ENCODE measurements around the gene PLA2G4E.

PLA2G4E gene

DNA sequence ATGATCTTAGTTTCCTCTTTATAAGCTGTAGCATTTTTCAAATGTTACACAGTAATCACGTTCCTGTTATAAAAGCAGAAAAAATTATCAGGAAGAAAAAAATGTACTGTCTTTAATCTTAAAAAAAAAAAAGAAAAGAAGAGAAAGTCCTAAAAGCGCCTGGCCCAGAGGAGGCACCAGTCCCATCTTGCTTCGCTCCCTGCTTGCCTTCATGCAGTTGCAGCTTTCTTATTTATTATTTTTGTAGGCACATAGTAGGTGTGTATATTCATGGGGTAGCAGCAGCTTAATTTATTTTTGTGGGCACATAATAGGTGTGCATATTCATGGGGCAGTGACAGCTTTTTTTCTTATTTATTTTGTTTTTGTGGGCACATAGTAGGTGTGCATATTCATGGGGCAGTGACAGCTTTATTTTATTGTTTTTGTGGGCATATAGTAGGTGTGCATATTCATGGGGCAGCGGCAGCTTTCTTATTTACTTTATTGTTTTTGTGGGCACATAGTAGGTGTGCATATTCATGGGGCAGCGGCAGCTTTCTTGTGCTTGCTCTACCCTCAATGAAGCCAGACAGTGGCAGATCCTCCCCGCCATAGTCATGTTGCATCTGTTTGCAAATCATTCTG, 43.0 kb downstream of the PLA2G4E start:
- DNase-seq (ENCODE audit: low spot score), result no peak

DNA sequence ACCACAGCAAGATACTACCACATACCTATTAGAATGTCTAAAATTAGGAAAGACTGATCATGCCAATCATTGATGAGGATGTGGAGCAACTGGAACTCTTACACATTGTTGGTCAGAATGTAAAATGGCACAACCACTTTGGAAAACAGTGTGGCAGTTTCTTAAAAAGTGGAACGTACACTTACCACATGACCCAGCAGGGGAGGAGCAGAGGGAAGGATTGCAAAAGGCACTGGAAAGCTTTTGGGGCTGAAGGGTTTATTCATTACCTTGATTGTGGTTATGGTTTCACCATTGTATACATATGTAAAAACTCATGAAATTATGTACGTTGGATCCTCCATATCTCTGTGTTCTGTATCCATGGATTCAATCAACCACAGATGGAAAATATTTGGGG, 45.2 kb downstream of the PLA2G4E start:
- DNase-seq (ENCODE audit: low spot score), result no peak

DNA sequence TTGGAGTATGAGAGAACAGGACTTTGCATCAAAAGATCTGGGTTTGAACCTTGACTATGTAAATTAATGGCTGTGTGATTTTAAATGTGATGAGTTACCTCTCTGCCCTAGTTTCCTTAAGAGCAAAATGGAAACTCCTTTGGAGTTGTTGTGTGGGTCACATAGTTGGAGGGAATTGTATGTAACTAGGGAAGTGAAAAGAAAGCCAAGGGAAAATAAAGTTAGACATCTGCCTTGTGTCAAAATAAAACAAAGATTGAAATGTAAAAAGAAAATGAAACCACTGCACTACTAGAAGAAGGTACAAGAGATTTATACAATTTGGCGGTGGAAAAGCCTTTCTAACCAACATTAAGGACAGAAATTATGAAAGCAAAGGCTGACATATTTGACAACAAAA, 46.8 kb downstream of the PLA2G4E start:
- no peak for DNase-seq (ENCODE audit: low spot score)

DNA sequence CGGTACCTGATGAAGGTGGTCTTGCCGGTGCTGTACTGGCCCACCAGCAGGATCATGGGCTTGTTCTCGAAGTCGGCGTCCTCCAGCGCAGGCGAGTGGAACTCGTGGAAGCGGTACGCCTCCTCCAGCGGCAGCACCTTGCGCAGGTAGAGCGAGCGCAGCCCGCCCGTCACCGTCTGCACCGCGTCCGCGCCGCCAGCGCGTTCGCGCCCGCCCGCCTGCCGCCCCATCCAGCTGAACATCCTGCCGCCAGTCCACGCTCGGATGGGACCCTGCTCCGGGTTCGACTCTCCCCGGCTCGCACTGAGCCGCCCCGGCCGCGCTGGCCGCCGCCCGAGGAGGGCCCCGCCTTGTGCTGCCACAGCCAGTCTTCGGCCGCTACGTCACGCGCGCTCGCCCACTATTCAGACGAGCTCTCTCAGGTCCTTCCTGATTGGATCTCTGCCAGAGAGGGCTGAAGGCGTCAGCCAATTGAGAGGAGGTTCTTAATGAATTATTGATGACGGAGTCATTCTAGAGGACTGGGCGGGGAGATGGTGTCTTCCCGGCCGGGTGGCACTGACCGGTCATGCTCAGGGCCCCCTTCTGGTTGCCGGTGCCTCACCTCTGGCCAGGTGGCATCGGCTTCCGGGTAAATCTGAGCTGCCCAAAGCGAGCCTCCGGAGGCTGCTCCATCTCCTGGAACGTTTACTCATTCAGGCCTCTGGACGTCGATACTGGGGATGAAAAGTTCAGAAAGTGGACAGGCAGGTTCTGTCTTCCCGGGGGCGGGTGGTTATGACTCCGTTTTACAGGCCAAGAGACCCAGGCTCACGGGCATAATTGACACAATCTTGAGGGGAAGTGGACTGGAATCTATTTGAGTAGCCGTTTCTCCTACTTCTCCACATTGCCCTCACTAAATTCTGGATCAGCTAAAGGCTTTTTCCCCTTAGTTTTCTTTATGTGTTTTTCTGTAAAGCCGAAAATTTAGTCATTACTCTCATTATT, 48.3 kb downstream of the PLA2G4E start, which contains the start of gene EHD4:
TSS of gene EHD4 (minus strand) at position 305 of the 990 bp plus-strand sequence. CDS start at position 242, 63 bp downstream.
- DNase-seq (ENCODE audit: low spot score), result peak; percentile 100

DNA sequence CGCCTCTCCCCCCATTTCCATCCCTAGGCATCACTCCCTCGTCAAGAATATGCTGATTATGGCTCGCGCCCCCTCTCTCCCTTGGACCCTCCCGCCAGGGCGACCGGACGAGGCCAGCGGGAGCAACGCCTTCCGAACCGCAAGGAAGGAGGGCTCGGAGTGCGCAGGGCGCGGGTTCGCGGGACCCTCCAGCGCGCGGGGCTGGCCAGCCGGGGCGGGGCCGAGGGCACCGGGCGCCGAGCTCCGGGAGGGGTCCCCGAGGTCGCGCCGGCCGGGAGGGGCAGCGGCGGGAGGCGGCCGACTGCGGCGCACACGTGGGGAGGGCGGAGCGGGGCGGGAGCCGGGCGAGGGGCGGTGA, 49.0 kb downstream of the PLA2G4E start:
- DNase-seq (ENCODE audit: low spot score), result no peak

DNA sequence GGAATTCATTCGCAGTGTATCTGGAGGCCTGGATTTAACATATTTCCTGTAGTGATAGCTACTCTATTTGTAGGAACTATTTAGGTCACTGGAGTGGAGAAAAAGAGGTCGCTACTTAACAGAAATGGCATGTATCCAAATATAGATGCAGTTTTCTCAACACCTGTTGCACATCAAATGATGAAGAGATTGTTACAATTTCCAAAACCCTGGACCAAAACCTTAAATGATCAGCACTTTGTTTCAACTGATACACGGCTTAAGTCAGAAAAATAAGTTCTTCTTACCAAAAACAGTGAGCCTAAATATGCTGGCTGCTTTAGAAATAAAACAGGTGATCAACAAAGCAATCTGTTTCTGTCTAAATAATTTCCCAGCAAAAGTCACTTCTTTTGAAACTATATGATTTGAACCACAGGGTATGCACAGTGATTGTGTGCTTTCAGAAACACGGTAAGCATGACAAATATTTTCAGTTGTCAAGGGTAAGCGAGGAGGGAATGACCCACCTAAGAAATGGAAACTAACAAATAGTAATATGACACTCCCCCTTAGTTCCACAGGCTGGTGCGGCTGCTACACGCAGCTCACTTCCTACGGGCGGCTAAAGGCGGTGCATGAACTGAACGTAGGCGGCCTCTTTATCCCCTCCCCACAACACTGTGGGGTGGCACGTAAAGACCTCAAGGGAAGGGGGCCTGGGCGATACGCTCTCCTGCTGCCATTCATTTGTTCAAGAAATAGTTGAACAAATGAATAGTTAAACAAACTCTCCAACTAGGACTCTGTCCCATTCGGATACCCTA, 49.5 kb downstream of the PLA2G4E start:
- DNase-seq (ENCODE audit: low spot score), result peak; percentile 83

DNA sequence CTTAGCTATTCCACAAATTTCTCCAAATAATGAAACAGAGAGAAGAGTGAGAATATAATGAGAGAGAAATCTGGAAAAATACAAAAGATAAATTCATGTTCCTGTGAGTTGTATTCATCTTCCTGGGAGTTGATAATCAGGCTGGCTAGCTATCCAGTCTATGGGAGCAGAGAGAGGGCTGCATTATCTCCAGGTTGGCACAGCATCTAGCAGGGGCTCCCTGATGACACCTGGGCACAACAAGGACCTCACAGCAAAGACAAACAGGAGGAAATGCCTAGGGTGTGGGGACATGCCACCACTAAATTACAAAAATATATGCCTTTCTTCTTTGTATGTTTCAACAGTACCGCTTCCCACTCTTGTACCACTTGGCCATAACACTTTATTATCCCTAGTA, 50.4 kb downstream of the PLA2G4E start:
- no peak for DNase-seq (ENCODE audit: low spot score)

DNA sequence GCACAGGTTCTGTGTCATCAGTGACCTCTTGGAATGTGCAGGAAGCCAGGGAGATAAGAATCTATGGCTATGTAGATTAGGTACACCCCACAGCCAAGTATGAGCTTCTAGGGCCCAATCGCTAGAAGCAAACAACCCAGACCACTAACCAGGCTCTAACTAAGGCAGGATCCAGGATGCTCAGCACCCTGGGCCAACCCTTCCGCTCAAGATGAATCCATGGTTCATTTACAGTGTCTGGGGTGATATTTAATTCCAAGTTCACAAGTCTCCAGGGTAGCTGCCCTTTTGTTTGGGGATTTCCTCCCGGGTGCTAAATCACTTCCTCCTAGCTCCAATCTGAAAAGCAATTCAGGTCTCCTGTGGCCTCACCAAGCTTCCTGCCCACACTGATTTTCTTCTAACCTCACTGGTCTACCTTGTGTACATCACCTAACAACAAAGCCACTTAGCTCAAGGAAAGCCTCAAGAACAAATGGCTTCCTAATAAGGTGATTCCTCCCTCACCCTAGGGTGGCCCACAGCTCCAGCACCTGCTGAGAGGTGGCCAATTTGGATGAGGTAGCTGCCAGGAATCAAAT, 50.9 kb downstream of the PLA2G4E start:
- peak; percentile 64 for DNase-seq (ENCODE audit: low spot score)

DNA sequence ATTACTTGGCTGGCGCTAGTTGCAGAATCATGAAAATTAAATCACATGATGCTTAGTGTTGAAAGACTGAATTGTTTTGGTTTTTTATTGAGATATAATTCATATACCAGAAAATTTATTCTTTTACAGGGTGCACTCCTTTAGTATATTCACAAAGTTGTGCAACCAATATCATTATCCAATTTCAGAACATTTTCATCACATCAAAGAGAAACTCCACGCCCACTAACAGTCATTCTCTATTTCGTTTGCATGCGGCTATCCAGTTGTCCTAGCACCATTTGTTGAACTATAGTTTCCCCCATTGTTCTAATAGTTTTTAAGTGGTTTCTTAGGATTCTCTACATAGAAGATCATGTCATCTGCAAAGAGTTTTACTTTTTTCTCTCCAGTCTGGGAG, 52.1 kb downstream of the PLA2G4E start:
- DNase-seq (ENCODE audit: low spot score), result no peak

DNA sequence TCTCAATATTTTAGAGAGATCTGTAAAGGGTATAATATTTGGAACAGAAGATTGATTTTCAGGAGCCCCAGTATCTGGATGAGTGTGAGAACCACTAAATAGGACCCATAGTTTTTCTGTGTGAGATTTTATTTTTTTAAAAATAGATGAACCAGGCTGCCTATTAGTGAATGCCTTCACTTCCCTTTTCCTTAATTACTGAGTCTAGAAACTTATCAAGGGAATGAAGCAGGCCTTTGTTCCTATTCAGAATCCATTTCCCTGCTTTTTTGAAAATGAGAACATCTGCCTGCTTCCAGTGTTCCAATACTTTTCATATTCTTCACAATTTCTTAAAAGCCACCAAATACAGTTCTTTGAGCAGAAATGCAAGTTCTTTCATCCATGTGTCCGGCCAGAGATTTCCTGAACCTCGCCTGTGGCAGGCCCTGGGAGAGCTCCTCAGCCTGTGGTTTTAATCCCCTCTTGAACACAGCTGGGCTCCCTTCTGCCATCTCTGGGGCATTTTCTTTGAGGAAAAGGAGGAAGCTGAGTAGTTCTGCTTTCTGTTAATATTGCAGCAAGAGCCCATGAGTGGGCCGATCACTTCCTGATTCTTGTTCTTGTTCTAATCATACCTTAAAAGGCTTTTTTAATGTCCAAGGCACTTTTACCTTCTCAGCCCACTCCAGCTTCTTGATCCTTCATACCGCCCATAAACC, 53.2 kb downstream of the PLA2G4E start:
- DNase-seq (ENCODE audit: low spot score), result peak; percentile 66

DNA sequence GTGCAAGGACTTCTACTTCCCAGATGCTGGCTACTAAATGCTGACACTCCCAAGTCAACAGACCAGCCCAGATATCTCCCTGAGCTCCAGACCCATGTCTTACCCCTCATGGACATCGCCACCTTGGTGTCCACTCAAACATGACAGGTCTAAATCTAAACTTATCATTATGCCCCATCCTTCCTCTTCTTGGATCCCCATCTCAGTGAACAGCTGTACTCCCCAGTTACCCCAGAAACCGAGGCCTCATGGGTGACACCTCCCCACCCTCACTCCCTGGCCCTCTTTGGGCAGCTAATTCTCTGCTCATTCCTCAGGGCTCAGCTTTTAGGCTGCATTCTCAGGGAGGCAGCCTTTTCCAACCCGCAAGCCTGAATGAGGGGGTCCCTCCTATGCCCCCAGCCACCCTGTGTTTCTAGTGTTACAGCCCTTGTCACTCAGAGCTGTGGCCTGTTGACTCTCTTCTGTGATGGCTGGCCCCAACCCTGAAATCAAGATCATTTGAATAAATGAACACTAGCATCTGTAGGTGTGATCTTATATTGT, 53.8 kb downstream of the PLA2G4E start:
- DNase-seq (ENCODE audit: low spot score), result no peak

DNA sequence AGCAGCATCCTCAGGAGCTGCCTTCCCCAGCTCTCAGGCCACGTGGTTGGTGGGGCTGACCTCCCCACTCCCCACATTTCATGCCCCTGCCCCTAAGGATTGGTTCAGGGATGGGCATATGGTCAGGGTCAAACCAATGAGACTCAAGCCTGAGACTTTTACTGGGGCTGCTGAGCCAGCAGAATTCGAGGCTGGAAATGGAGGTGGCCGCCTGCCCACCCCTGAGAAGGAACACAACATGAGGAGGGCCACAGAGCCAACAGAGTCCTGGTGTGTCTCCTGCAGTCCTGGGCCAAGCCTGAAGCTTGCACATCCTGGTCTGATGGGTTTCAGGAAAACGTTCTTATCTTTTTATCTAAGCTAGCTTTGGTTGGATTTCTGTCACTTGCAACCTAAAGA, 54.4 kb downstream of the PLA2G4E start:
- no peak for DNase-seq (ENCODE audit: low spot score)

DNA sequence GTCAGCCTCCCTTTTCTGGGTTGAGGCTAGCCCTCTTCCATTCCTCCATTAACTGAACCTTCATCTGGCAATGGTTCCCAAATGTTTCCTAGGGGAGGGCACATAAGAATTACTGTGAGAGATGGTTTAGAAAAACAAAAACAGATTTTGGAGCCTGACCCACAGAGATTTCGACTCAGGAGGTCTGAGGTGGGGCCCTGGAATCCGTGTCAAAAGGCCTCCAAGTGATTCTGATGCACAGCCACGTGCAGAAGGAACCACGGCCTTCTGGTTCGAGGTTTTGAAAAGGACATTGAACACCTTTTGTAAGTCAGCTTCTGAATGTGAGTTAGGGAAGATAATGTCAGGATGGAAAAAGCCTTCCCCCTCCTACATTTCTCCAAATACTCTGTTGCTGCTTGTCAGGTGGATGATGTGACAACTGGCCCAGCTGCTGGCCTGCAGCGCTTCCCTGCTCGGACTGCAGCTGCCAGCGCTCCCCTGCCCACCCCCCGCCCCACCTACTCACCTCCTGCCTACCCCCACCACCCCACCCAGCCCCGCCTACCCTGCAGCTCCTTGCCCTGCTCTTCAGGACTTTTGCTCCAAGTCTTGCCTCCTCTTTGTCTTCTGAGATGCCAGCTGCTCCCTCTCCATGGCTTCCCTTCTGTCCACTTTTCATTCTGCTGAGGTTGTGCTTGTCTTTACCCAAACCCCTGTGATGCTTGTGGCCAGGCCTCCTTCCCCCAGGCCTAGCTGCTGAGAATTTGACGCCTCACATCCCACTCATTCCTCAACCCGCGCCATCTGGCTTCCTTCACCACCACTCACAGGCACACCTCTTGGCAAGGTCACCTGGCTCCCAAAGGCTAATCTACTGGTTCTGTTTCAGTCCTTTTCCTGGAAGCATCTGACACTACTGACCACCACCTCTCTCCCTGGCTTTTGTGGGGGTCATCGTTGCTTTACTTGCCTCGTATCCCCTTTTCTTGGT, 55.1 kb downstream of the PLA2G4E start:
- DNase-seq (ENCODE audit: low spot score), result no peak

DNA sequence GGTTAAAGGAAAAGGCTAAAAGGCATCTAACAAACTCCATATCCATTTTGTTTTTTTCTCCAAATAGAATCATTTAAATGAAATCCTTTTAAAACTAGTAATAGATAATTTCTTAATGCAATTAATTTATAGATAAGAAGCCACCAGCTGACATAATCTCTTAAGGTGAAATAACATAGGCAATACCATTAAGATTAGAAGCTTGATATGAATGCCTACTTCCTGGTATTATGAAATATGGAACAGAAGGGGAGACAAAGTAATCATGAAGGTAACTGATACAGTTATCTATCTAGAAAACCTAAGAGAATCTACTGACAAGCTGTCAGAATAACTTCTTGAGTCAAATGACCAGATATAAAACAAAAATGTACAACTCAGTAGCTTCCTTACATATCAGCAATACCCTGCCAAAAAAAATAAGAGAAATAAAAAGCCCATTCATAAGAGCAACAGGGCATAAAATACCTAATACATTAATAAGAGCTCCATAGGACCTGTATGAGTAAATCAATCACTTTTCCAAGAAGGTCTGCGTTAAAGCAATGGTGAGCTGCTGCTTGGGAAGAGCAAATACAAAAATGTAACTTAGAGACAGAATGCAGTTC, 59.1 kb downstream of the PLA2G4E start:
- DNase-seq (ENCODE audit: low spot score), result peak; percentile 42

DNA sequence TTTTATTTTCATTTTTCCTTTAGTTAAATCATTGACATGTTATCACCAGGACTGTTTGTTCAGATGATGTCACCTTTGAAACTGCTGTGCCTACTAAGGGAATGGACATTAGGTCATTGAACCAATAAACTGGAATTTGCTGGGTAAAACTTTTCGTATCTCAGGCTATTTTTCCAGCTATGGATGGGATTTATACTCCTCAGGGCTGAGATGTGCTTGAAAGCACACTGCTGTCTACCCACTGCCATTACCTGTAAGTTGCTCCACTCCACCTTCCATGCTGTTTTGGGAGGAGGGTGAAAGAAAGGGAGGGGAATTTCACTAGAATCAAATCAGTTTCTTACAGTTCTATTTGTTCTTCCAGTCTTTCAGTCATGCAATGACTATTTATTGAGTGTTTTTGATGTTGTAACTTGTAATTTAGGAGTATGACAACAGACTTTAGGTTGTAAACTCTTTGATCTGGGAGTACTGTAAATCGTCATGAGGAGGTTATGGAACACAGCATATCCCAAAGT, 59.8 kb downstream of the PLA2G4E start:
- DNase-seq (ENCODE audit: low spot score), result peak; percentile 84

DNA sequence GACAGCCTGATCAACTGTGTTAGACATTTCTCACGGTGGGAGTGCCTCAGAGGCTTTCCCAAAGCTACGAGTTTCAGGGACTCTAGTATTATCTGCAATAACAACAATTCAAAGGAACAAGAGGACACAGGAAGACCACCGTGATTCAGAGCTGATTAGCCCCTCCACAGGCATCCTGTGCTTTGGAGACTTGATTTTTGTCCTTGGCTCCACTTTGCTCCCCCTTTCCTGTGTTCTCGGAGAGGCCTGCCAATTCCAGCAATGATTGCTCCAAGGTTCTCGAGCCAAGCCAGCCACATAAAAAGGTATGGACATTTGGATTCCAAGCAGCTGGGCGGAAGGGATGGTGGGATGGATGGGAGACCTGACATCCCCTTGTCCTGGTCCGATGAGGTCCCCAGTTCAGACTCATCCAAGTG, 62.8 kb downstream of the PLA2G4E start:
- no peak for DNase-seq (ENCODE audit: low spot score)

DNA sequence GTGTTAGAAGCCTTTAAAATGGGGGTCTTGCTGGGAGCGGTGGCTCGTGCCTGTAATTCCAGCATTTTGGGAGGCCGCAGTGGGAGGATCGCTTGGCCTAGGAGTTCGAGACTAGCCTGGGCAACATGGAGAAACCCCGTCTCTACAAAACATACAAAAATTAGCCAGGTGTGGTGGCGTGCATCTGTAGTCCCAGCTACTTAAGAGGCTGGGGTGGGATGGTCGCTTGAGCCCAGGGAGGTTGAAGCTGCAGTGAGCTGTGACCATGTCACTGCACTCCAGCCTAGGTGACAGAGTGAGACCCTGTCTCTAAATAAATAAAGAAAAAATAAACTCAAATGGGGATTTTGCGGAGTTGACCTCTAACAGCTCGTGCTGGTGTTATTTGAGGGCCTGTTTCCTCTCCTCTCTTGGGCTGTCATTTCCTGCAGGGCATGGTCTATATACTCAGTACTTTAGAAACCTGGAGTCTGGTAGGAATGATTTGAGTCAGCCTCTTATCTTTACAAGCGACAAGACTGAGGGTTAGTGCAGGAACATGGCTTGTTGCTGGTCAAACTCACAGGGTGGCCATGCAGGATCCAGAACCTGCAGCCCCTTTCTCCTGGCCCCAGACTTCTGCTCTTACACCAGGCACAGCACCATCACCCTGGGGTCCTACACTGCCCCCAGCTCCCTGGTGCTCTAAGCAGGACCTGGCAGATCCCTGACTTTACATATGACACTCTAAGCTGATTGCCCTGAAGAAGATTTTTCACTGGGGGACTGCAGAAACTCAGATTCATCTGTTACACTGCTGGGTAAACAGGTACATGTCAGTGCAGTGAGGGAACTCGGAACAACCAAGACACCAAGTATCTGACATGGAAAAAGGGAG, 63.6 kb downstream of the PLA2G4E start:
- no peak for DNase-seq (ENCODE audit: low spot score)

DNA sequence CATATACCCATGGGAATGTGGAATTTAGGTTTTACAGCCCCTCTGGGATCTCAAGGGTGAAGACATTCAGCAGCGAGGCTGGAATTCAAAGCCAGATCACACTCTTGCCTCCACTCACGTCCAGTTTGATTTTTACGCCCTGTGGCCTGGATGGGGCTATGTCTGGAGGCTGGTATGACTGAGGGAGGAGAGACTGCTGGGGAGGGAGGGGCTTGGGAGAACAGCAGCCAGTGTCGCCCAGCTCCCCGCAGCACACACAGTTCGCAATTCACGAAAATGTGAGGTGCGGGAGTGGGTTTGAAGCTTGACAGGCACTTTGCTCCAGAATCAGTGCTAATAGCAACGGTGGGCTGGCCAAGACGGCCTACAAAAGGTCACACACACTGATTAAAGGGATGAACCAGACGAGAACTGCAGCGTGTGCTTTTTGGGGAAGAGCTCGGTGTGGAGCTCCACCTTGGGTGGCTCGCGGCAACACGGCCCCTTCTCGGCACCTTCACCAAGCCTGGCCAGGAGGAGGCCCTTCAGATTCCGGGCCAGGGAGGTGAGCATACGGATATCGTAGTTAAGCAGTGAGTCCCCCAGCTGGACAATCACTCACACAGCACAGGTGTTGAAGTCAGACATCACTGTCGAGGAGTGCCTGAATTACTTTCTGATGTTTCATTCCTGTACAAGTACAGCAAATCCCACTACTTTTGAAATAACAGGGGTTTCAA, 64.9 kb downstream of the PLA2G4E start:
- peak; percentile 62 for DNase-seq (ENCODE audit: low spot score)
